Measurements from ENCODE around the gene FANCE.

The FANCE gene

GRCh38 chr6:35465646-35466045 lies 13.5 kb downstream of the FANCE start:
- TF ChIP-seq CTCF (IDR thresholded peaks at IDR 0.05; ENCODE audit: insufficient read depth, low read depth, low read length, missing control alignments) = no peak
- no peak for DNase-seq (ENCODE audit: low read depth)
- H3K4me3 ChIP-seq (ENCODE audit: low read length) = no peak overlapping the region

GRCh38 chr6:35468181-35468979 lies 16.2 kb downstream of the FANCE start, which contains the start of gene RPL10A:
RPL10A (plus strand) TSS chr6:35468401; CDS start chr6:35468435, 34 bp downstream.
- peak; percentile 92 for TF ChIP-seq CTCF (IDR thresholded peaks at IDR 0.05; ENCODE audit: insufficient read depth, low read depth, low read length, missing control alignments)
- H3K4me3 ChIP-seq (ENCODE audit: low read length) = peak within 1 kb of the TSS; percentile 94
- DNase-seq (ENCODE audit: low read depth) = peak; percentile 95

- DNase-seq (ENCODE audit: low read depth) = no peak
- H3K4me3 ChIP-seq (ENCODE audit: low read length) = peak overlapping the region; percentile 94
- TF ChIP-seq CTCF (IDR thresholded peaks at IDR 0.05; ENCODE audit: insufficient read depth, low read depth, low read length, missing control alignments) = no peak
Measured at GRCh38 chr6:35468980-35469750, 17.0 kb downstream of the FANCE start.

GRCh38 chr6:35469751-35470662 lies 17.9 kb downstream of the FANCE start:
- DNase-seq (ENCODE audit: low read depth) = peak; percentile 65
- peak overlapping the region; percentile 94 for H3K4me3 ChIP-seq (ENCODE audit: low read length)

GRCh38 chr6:35470663-35471120 lies 18.6 kb downstream of the FANCE start:
- DNase-seq (ENCODE audit: low read depth) = no peak
- H3K4me3 ChIP-seq (ENCODE audit: low read length) = peak overlapping the region; percentile 94
- no peak for TF ChIP-seq CTCF (IDR thresholded peaks at IDR 0.05; ENCODE audit: insufficient read depth, low read depth, low read length, missing control alignments)

More at GRCh38 chr6:35469751-35470662, 17.9 kb downstream of the FANCE start:
- TF ChIP-seq CTCF (IDR thresholded peaks at IDR 0.05; ENCODE audit: insufficient read depth, low read depth, low read length, missing control alignments) = no peak

DNA sequence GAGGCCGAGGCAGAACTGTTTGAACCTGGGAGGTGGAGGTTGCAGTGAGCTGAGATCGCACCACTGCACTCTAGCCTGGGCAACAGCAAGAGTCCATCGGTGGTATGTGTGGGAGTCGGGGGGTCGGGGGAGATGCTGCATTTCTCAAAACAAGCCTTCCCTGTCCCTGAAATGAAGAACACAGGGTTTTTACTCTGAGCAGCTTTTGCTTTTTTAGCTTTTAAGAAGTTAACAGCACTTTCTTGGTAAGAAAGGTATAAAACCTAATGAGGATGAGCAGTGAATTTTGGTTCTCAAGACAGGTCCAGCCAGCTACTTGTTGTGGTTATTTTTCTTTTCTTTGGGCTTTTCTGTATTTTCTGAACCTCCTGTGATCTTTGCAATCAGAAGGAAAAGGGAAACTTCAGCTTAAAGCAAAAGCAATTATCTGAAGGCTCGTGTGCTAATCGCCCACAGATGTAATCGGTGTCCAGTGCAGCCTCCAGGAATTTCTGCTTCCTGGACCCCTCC lies 19.8 kb downstream of the FANCE start:
- TF ChIP-seq CTCF (IDR thresholded peaks at IDR 0.05; ENCODE audit: insufficient read depth, low read depth, low read length, missing control alignments) = no peak
- DNase-seq (ENCODE audit: low read depth) = no peak
- H3K4me3 ChIP-seq (ENCODE audit: low read length) = no peak overlapping the region

Data from epithelial cell of esophagus (primary cell).